Omental fat pad (tissue), 4 donors: ENCODE data around the gene MKNK2. TPM values are rescaled to one million over a fixed set of nuclear protein-coding genes. Genes with fewer than 3 reads are reported as not detected.
"Not testable (repeated sequence)": the region's sequence is repeated elsewhere in the genome, so short reads cannot be mapped to it uniquely, and the experiment has no call there.

Experiments
- ATAC-seq: fragments of 150-250 bp; one replicate; pipeline ENCODE4 v1.9.1; 2016; ENCODE audit warnings: mild to moderate bottlenecking, moderate library complexity; ENCODE audit not compliant: low FRiP score
- DNase-seq: peaks from one replicate; pipeline ENCODE4 v3.0.0-alpha.2; 2019; ENCODE audit warnings: low spot score
- small RNA-seq: library from RNA; depleted of rRNA; stranded (forward); fragments of <200 nt; gene quantifications from one replicate; pipeline ENCODE3, GENCODE V24; 2016
- total RNA-seq, 4 donors: library from RNA; depleted of rRNA; stranded (reverse); fragments of >200 nt; gene quantifications; one replicate each; pipeline ENCODE4 v1.1.0, GENCODE V29; 2016
- TF ChIP-seq, protein P1 (sequence below), 3 donors: fragments of 450-650 bp; IDR thresholded peaks; one replicate each; pipeline ENCODE4 v1.5.1; 2016 to 2017; ENCODE audit warnings: antibody characterized with exemption in 3 of 3, mild to moderate bottlenecking in 3 of 3, moderate library complexity in 2 of 3

Gene MKNK2
- total RNA-seq, 4 donors from 2014 or later, result 133 to 232 (median 178) TPM

- TF ChIP-seq, protein P1, sequence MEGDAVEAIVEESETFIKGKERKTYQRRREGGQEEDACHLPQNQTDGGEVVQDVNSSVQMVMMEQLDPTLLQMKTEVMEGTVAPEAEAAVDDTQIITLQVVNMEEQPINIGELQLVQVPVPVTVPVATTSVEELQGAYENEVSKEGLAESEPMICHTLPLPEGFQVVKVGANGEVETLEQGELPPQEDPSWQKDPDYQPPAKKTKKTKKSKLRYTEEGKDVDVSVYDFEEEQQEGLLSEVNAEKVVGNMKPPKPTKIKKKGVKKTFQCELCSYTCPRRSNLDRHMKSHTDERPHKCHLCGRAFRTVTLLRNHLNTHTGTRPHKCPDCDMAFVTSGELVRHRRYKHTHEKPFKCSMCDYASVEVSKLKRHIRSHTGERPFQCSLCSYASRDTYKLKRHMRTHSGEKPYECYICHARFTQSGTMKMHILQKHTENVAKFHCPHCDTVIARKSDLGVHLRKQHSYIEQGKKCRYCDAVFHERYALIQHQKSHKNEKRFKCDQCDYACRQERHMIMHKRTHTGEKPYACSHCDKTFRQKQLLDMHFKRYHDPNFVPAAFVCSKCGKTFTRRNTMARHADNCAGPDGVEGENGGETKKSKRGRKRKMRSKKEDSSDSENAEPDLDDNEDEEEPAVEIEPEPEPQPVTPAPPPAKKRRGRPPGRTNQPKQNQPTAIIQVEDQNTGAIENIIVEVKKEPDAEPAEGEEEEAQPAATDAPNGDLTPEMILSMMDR (IDR thresholded peaks at IDR 0.05), result no peak
- DNase-seq (no peak), ATAC-seq (no peak)
Measured at GRCh38 chr19:1991018-1991913, 59.8 kb downstream of the MKNK2 start.

DNA sequence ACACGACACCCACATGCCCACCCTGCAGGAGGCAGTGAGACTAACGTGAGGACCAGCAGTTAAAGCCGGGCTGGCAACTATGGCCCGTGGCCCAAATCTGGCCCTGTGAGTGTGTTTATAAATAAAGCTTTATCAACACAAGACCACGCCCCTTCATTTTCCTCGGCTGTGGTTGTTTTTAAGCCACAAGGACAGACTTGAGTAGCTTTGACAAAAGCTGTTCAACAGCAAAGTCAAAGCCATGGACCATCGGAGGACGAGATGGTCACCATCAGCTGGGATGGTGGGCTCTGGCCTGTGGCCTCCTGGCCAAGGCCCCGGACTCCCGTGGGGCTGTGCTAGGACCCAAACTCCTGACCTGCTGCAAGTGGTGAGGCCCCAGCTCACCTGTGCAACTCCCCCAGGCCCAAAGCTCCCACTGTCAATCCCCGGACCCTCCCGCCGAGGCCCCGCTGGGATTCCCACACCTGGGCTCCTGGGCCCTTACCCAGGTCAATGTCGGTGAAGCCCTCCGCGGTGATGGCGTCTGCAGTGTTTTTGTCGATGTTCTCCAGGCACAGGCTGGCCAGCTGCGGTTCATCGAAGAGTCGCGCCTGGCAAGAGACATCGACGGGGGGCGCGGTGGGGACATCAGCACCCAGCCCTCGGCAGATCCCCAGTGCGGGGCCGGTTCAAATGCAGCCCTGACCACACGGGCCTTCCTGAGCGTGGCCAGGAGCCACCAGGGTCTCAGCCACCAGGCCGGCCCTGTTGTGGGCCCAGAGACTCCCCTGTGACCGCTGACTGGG is 60.6 kb downstream of the MKNK2 start:
- no peak for ATAC-seq
- TF ChIP-seq, protein P1 (IDR thresholded peaks at IDR 0.05), result no peak
- DNase-seq, result no peak

GRCh38 chr19:1989513-1990229 is 61.4 kb downstream of the MKNK2 start:
- DNase-seq (no peak), ATAC-seq (no peak)
- TF ChIP-seq, protein P1 (IDR thresholded peaks at IDR 0.05), result no peak

DNA sequence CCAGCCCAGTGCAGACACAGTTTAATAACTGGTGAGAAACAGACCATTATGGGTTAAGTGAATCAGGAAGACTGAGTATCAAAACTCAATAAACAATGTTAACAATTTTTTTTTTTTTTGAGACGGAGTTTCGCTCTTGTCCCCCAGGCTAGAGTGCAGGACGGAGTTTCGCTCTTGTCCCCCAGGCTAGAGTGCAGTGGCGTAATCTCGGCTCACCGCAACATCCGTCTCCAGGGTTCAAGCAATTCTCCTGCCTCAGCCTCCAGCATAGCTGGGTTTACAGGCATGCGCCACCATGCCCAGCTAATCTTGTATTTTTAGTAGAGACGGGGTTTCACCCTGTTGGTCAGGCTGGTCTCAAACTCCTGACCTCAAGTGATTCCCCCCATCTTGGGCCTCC is 62.6 kb downstream of the MKNK2 start:
- not testable (repeated sequence) for ATAC-seq, DNase-seq

Small RNA genes lying within 50 kb of the gene (small RNA-seq; reads per million reads assigned to genes)
- gene AC007136.1, result not detected

Other genes with a start within 250 kb of the MKNK2 start
- gene ATP8B3, start 239.0 kb downstream of the MKNK2 start, total RNA-seq, result 1 to 10 TPM in 3 of 4 donors, under 1 TPM in 1; 0.88 to 2.4 (median 1.9) TPM
- gene REXO1, start 202.8 kb downstream of the MKNK2 start, total RNA-seq, result 10 to 100 TPM; 17.0 to 31.3 (median 19.6) TPM
- gene KLF16, start 187.7 kb downstream of the MKNK2 start, total RNA-seq, result 10 to 100 TPM in 1 of 4 donors, 1 to 10 TPM in 3; 4.0 to 19.5 (median 6.7) TPM
- gene ABHD17A, start 165.7 kb downstream of the MKNK2 start, total RNA-seq, result 100 to 1,000 TPM in 1 of 4 donors, 10 to 100 TPM in 3; 70.1 to 117 (median 87.8) TPM
- gene ADAT3, start 145.8 kb downstream of the MKNK2 start, total RNA-seq, result 1 to 10 TPM; 2.4 to 6.2 (median 3.9) TPM
- gene SCAMP4, start 145.8 kb downstream of the MKNK2 start, total RNA-seq, result 10 to 100 TPM; 38.0 to 57.8 (median 45.6) TPM
- gene CSNK1G2, start 110.1 kb downstream of the MKNK2 start, total RNA-seq, result 10 to 100 TPM; 49.3 to 76.6 (median 52.3) TPM
- gene BTBD2, start 35.5 kb downstream of the MKNK2 start, total RNA-seq, result 10 to 100 TPM; 37.1 to 58.3 (median 52.8) TPM
- gene MOB3A, start 45.1 kb upstream of the MKNK2 start, total RNA-seq, result 10 to 100 TPM; 29.7 to 51.7 (median 44.8) TPM
- gene IZUMO4, start 45.7 kb upstream of the MKNK2 start, total RNA-seq, result 1 to 10 TPM; 3.7 to 5.5 (median 4.6) TPM
- 100 to 1,000 TPM in 1 of 4 donors, 10 to 100 TPM in 3; 66.7 to 107 (median 79.6) TPM for gene AP3D1, start 100.3 kb upstream of the MKNK2 start, total RNA-seq
- gene DOT1L, start 112.7 kb upstream of the MKNK2 start, total RNA-seq, result 10 to 100 TPM in 3 of 4 donors, 1 to 10 TPM in 1; 8.2 to 52.4 (median 15.3) TPM
- 10 to 100 TPM; 45.0 to 67.5 (median 52.3) TPM for gene PLEKHJ1, start 185.1 kb upstream of the MKNK2 start, total RNA-seq
- 10 to 100 TPM; 13.2 to 31.1 (median 24.5) TPM for gene SF3A2, start 185.6 kb upstream of the MKNK2 start, total RNA-seq
- gene AMH, start 198.1 kb upstream of the MKNK2 start, total RNA-seq, result 1 to 10 TPM in 1 of 4 donors, under 1 TPM in 2, not detected in 1; 0.25 to 1.1 (median 0.72) TPM
- not detected for gene JSRP1, start 205.2 kb upstream of the MKNK2 start, total RNA-seq
- gene PEAK3, start 230.9 kb upstream of the MKNK2 start, total RNA-seq, result 1 to 10 TPM in 3 of 4 donors, under 1 TPM in 1; 0.09 to 9.1 (median 1.3) TPM